ENCODE measurements around the gene MCF2.
"Not testable (repeated sequence)": the region's sequence is repeated elsewhere in the genome, so short reads cannot be mapped to it uniquely, and the experiment has no call there.

MCF2 gene

GRCh38 chrX:139708067-139708466 lies at the start of gene MCF2:
Gene MCF2, minus strand, starts transcription at chrX:139708167. Its CDS starts 56,423 bp downstream, at chrX:139651744.
- DNase-seq = no peak

- DNase-seq = no peak
These were observed 43.1 kb upstream of the MCF2 start for GRCh38 chrX:139751053-139751452.

GRCh38 chrX:139750390-139750789 lies 42.4 kb upstream of the MCF2 start:
- DNase-seq = no peak

- DNase-seq = no peak
These were observed 31.2 kb upstream of the MCF2 start for GRCh38 chrX:139739138-139739537.

GRCh38 chrX:139738581-139738980 lies 30.6 kb upstream of the MCF2 start:
- DNase-seq = no peak

- no peak for DNase-seq
These were observed 28.2 kb upstream of the MCF2 start for GRCh38 chrX:139736151-139736550.

GRCh38 chrX:139734996-139735395 lies 27.0 kb upstream of the MCF2 start:
- no peak for DNase-seq

- DNase-seq = no peak
These were observed 17.8 kb upstream of the MCF2 start for GRCh38 chrX:139725720-139726119.

GRCh38 chrX:139724626-139725025 lies 16.7 kb upstream of the MCF2 start:
- no peak for DNase-seq

- no peak for DNase-seq
These were observed 13.0 kb upstream of the MCF2 start for GRCh38 chrX:139720979-139721378.

GRCh38 chrX:139720136-139720535 lies 12.2 kb upstream of the MCF2 start:
- no peak for DNase-seq

- DNase-seq = no peak
These were observed 5.3 kb downstream of the MCF2 start for GRCh38 chrX:139702658-139703057.

GRCh38 chrX:139692908-139693307 lies 15.1 kb downstream of the MCF2 start:
- DNase-seq = no peak

- no peak for DNase-seq
These were observed 15.5 kb downstream of the MCF2 start for GRCh38 chrX:139692506-139692849.

GRCh38 chrX:139691843-139692505 lies 16.0 kb downstream of the MCF2 start:
- DNase-seq = no peak

- DNase-seq = no peak
These were observed 16.5 kb downstream of the MCF2 start for GRCh38 chrX:139691493-139691842.

GRCh38 chrX:139685175-139685574 lies 22.8 kb downstream of the MCF2 start:
- not testable (repeated sequence) for DNase-seq

- no peak for DNase-seq
These were observed 27.6 kb downstream of the MCF2 start for GRCh38 chrX:139680356-139680755.

- DNase-seq = no peak
These were observed 60.4 kb downstream of the MCF2 start for GRCh38 chrX:139647597-139647996.

- peak; percentile 86 for DNase-seq
These were observed 65.6 kb downstream of the MCF2 start for GRCh38 chrX:139642241-139642927.

GRCh38 chrX:139640259-139640658 lies 67.7 kb downstream of the MCF2 start:
- no peak for DNase-seq

- peak; percentile 5 for DNase-seq
These were observed 68.7 kb downstream of the MCF2 start for GRCh38 chrX:139639253-139639652.

- DNase-seq = no peak
These were observed 107.9 kb downstream of the MCF2 start for GRCh38 chrX:139600105-139600504.

GRCh38 chrX:139596068-139596467 lies 111.9 kb downstream of the MCF2 start:
- DNase-seq = peak; percentile 1

- no peak for DNase-seq
These were observed 122.4 kb downstream of the MCF2 start for GRCh38 chrX:139585613-139586012.
